ENCODE data around the gene FBXL15.

GRCh38 chr10:102400598-102401341, 19.9 kb upstream of the FBXL15 start:
- TF ChIP-seq EGR1 (IDR thresholded peaks at IDR 0.05) = no peak
- no peak for TF ChIP-seq REST (IDR thresholded peaks at IDR 0.05; ENCODE audit: low read depth)
- no peak for TF ChIP-seq EP300 (IDR thresholded peaks at IDR 0.05; ENCODE audit: borderline replicate concordance)
- TF ChIP-seq CREB1 (IDR thresholded peaks at IDR 0.05; ENCODE audit: low read depth) = no peak
- no peak for TF ChIP-seq MAX (IDR thresholded peaks at IDR 0.05)
- no peak for TF ChIP-seq CEBPB (IDR thresholded peaks at IDR 0.05)
- no peak for TF ChIP-seq TAF1 (IDR thresholded peaks at IDR 0.05; ENCODE audit: low read depth)
- TF ChIP-seq RAD21 (IDR thresholded peaks at IDR 0.05; ENCODE audit: low read depth) = no peak
- TF ChIP-seq YY1 (IDR thresholded peaks at IDR 0.05; ENCODE audit: low read depth) = no peak
- TF ChIP-seq NFIC (IDR thresholded peaks at IDR 0.05) = no peak

Measured in Ishikawa (cell line).